NCI-H2171 (cell line): ENCODE results near the gene USP25.
A peak's percentile ranks its signal among the peaks of the same experiment; 100 is the strongest.

Source experiments
- DNase-seq: peaks from one replicate; lab custom pipeline; 2025; lab: John Stamatoyannopoulos, UW

USP25 gene

GRCh38 chr21:15809818-15810217 lies 80.0 kb downstream of the USP25 start:
- DNase-seq, result peak; percentile 65

- no peak for DNase-seq
Observed at GRCh38 chr21:15815285-15815684, 85.5 kb downstream of the USP25 start.

- no peak for DNase-seq
Observed at GRCh38 chr21:15820327-15820726, 90.5 kb downstream of the USP25 start.

- no peak for DNase-seq
Observed at GRCh38 chr21:15820852-15821379, 91.1 kb downstream of the USP25 start.

GRCh38 chr21:15823486-15824150 lies 93.8 kb downstream of the USP25 start:
- DNase-seq, result no peak

- DNase-seq, result no peak
Observed at GRCh38 chr21:15825700-15826099, 95.9 kb downstream of the USP25 start.

- no peak for DNase-seq
Observed at GRCh38 chr21:15826147-15826780, 96.5 kb downstream of the USP25 start.

- DNase-seq, result no peak
Observed at GRCh38 chr21:15826908-15827601, 97.3 kb downstream of the USP25 start.

- DNase-seq, result no peak
Observed at GRCh38 chr21:15831497-15831896, 101.7 kb downstream of the USP25 start.

GRCh38 chr21:15837645-15838044 lies 107.9 kb downstream of the USP25 start:
- DNase-seq, result no peak

- DNase-seq, result no peak
Observed at GRCh38 chr21:15839026-15839425, 109.2 kb downstream of the USP25 start.

- DNase-seq, result no peak
Observed at GRCh38 chr21:15839601-15840000, 109.8 kb downstream of the USP25 start.

GRCh38 chr21:15840406-15840805 lies 110.6 kb downstream of the USP25 start:
- DNase-seq, result no peak

- no peak for DNase-seq
Observed at GRCh38 chr21:15841856-15842564, 112.2 kb downstream of the USP25 start.

- DNase-seq, result no peak
Observed at GRCh38 chr21:15842565-15842880, 112.7 kb downstream of the USP25 start.

- no peak for DNase-seq
Observed at GRCh38 chr21:15843766-15844165, 114.0 kb downstream of the USP25 start.

- no peak for DNase-seq
Observed at GRCh38 chr21:15848634-15849560, 119.1 kb downstream of the USP25 start.

- DNase-seq, result no peak
Observed at GRCh38 chr21:15849927-15850326, 120.1 kb downstream of the USP25 start.

GRCh38 chr21:15850645-15851044 lies 120.9 kb downstream of the USP25 start:
- DNase-seq, result no peak

GRCh38 chr21:15852146-15852545 lies 122.4 kb downstream of the USP25 start:
- DNase-seq, result no peak

- DNase-seq, result no peak
Observed at GRCh38 chr21:15853126-15853525, 123.3 kb downstream of the USP25 start.
